GM21825 (cell line): ENCODE measurements around the gene CNOT10.

Source experiments
- ATAC-seq: cut with Tn5 transposase; IDR thresholded peaks from one replicate; pipeline ENCODE4 v1.9.1; 2021; ENCODE audit warnings: mild to moderate bottlenecking, moderate library complexity; ENCODE audit not compliant: unreplicated experiment

The CNOT10 gene

DNA sequence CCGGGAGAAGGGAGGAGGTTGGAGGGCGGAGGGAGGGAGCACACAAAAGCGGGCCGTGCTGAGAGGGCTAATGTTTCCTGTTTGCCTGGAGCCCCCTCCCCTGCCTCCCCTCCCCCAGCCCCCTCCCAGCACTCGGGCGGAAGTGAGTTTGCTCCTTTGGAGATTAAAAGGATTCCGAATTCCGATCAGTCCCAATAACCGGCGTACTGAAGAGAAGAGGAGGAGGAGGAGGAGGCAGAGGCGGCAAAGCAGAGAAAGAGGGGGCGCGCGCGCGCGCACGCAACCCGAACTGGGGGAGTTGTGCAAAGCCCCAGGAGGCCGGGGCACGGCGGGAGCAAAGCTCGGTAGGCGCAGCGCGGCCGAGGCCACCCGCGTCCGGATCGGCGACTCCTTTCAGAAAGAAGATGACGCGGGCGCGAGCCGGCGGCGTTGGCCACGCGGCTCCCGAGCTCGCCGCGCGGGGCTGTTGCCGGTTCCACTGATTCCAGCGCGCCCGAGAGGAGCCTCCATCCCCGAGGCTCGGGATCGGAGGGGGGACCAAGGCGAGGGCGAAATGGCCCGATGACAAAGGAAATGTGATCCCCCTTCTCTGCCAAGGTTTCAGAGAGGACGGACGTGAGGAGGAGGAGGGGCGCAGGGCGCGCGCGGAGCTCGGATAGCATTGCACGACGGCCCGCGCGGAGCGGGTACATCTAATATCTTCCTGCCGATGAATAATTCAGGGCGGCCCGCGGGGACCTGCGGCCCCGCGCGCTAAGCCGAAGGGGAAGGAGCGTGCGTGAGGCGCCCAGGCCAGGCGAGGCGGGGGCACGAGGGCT, 131.7 kb downstream of the CNOT10 start:
- ATAC-seq, result no peak

DNA sequence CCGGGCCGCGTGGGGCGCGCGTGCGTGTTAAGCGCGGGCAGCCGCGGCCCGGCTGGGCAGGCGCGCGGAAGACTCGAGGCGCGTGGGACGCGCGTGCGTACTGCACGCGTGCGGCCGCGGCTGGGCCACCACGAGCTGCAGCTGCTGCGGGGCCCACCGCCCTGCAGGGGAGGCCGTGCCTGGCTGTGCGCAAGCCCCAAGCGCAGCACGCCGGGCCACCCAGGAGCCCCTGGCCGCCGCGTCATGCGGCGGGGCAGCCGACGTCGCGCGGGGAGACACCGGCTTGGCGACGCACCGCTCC, 132.2 kb downstream of the CNOT10 start:
- ATAC-seq, result no peak

DNA sequence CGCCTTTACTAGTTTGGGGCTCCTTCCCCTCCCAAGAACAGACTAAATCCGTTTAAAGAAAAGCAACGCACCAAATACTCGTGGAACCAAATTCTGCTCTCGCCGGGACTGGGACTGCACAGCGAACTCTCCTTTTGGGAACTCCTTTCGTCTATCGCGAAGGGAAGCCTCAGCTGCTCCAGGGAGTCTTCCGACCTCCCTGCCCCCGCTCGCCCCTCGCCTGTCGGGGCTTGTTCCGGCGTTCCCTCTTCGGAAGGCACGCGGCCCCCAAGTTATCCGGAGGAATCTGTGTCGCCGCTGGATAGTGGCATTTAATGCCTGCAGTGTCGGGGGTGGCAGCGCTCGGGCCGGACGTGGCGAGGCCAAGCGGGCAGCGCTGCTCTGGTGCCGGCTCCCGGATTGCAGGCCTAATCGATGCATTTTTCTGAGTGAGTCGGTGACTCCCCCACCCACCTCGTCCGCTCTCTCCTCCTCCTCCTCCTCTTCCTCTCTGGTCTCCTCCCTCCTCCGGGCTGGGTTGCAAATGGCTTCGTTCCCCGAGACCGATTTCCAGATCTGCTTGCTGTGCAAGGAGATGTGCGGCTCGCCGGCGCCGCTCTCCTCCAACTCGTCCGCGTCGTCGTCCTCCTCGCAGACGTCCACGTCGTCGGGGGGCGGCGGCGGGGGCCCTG, 132.7 kb downstream of the CNOT10 start, which contains the start of gene TRIM71:
Gene TRIM71 (plus strand): TSS at position 440 of the 671 bp plus-strand sequence. CDS start 84 bp downstream, at position 524.
- no peak for ATAC-seq

DNA sequence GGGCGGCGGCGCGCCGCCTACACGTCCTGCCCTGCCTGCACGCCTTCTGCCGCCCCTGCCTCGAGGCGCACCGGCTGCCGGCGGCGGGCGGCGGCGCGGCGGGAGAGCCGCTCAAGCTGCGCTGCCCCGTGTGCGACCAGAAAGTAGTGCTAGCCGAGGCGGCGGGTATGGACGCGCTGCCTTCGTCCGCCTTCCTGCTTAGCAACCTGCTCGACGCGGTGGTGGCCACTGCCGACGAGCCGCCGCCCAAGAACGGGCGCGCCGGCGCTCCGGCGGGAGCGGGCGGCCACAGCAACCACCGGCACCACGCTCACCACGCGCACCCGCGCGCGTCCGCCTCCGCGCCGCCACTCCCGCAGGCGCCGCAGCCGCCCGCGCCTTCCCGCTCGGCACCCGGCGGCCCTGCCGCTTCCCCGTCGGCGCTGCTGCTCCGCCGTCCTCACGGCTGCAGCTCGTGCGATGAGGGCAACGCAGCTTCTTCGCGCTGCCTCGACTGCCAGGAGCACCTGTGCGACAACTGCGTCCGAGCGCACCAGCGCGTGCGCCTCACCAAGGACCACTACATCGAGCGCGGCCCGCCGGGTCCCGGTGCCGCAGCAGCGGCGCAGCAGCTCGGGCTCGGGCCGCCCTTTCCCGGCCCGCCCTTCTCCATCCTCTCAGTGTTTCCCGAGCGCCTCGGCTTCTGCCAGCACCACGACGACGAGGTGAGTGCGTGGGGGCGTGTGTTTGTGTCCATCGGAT, 133.4 kb downstream of the CNOT10 start:
- no peak for ATAC-seq

DNA sequence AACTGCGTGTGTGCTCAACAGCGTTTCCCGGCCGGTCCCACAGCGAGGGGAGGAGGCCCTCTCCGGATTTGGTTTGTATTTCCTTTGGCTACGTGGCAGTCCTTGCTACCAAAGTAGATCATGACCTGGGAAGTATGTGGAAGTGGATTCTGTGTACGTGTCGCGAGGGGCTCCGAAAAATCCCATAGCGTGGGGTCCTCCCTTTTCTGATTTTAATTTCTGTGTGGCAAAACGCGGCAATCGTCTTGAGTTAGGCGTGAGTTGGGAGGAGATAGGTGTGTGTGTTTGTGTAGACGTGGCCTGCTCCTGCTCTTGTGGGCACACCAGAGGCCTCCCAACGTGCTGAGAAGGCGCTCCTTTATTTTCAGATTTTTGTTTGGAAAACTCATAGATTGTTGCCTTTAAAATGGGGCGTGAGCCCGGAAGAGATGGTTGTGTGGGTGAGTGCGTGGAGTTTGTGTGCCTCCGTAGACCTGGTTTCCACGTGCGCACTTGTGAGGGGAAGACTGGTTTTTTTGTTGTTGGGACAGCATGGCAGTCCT, 134.1 kb downstream of the CNOT10 start:
- ATAC-seq, result no peak

DNA sequence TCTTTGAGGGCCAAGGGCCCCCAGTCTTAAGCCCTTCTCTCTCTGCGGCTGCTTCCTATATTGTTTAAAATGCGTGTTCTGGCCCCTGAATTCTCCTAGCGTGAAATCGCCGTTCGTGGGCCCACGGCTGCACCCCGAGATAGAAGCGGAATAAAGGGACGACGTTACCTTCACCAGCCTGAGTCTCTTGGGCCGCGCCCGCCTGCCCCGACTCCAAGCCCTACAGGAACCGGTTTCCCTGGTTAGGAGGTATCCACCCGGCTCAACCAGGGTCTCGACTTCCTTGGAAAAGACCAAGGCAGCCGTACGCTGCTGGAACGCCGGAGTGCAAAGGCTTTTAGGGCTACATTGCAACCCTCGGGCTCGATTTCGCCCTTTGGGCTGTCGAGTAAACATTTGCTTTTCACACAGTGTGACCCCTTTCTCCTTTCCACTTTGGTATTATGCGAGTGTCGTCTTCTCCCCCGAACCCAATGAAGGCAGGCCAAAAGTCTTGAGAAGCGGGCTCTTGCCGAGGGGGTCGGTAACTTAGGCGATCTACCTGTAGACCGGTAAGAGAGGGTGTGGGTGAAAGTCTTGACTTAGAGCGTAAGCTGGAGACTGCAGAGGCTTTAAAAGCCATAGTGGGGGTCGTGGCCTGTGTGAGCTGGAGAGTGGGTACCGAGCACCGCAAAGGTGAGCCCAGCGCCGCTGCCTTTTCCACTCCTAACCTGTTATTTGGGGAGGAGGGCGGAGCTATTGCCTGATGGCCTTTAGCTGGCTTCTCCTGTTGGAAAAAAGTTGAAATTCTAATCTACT, 134.8 kb downstream of the CNOT10 start:
- ATAC-seq, result no peak

DNA sequence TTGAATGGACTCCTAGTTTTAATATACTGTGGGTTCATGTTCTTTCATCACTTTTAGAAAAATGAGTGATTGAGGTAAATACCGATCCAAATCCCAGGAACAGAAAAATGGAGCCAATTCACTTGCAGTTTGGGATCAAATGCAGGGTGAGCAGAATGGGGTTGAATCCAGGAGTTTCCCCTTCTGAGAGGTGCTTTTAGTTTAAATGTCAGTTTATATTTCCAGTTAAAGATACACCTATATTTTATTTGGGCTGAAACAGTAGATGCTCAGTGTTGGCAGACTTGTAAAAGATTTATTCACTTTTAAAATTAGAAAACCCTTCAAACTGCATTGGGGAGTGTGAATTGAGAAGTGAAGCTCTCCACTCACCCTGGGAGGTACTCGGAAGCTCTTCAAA, 135.4 kb downstream of the CNOT10 start:
- no peak for ATAC-seq

DNA sequence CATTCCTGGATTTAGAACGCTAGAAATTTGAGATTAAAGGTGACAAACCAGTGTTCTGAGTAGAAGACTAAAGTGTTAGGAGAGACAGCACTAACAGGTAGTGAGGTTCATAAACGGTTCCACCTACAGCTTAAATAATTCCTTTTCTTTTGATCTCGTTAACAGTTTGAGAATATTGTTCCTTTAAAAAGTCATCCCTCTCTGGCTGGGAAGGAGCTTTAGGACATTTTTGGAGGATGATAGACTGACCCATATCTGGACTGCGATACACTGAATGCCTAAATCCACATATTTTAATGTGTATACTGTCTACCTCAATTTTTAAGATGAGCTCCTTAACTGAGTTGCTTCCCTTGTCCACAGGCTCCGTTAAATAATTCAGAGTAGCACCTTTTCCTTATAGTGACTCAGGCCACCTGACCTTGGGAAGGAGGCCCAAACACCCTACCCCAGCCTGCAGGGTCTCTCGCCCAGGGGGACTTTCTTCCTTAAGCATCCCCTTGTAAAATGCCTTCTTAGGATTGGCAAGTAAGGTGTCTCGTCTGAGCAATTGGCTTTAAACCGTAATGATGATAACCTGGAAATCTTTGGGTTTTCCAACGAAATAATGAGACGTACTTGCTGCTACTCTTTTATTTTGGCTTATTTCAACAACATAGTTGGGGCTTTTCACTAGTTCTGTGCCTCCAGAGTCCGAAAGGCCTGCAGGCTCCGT, 136.1 kb downstream of the CNOT10 start:
- no peak for ATAC-seq

DNA sequence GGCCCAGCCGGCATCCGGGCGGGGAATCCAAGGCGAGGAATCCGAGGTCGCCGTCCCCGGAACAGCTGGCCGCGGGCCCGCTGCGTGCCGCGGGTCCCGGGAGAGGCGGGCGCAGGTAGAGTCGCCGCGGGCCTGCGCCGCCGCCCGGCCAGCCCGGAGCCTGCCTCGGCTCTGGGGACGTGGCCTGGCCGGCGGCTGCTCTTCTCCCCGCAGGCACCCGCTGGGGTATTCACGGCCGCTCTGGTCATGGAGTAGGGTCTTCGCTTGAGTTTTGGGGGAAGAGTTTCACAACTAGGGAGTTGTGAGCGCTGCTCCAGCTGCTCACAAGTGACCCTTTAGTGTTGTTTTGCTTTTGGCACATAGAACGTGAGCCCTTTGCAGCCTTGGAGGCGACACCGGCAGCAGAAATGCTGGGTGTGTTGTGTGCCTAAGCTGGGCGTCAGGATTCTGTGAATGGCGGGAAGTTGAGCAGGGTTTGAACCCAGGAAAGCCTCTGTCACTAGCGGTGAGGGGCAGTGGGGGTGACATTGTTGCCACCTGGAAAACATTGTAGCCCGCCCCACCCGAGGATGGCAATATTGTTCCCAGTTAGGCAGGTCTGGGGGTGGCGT, 136.8 kb downstream of the CNOT10 start:
- no peak for ATAC-seq

DNA sequence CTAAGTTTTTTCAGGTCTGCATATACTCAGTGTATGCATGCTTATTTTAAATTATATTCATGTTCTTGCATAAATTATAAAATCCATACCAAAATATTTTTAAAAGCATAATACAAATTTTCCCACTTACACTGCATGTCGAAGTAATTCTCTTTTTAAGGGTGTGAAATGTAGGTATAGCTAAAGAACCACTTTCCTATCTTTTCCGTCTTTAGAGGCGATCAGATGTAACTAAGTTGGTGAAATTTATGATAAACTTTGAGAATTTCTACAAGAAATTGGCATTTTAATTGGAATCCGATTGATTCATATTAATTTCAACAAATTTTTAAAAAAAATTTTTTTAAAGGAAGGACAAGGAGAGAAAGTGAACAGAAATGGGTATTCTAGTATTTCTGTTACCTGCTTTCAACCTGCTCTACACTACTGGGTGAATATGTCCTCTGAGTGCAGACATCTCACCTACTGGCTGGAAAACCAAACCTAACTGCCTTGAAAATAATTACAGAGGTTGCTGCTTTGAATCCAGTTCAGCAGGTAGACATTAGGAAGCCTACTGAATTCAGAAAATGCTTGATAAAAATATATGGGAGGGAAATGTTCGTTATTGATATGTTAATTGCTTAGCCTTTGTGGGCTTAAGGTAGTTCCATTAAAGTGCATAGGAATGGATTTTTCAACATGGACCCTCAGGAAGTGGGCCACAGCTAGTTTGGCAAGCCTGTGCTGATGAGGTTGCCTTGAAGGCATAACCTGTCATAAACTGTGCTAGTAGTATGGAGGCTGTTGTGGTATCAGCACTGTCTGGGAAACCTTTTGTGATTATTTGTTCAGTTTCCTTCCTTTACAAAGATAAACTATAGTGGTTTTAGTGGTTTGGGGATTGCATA, 137.9 kb downstream of the CNOT10 start:
- ATAC-seq, result no peak
